Measurements from ENCODE around the gene FLT3.

Gene FLT3

GRCh38 chr13:27960362-27961226, 139.8 kb downstream of the FLT3 start:
- H3K4me1 Mint-ChIP-seq = peaks cover 16% of the 10 kb centered on the region
- peak; percentile 57 for ATAC-seq
- H3K27ac Mint-ChIP-seq = no peak overlapping the region
- H3K4me3 Mint-ChIP-seq = peak overlapping the region; percentile 48
- no peaks in the 10 kb centered on the region for H3K36me3 Mint-ChIP-seq
- H3K9me3 Mint-ChIP-seq = no peaks in the 10 kb centered on the region
- peaks cover 66% of the 10 kb centered on the region for H3K27me3 Mint-ChIP-seq

- no peak for ATAC-seq
- Mint-ChIP-seq H3K4me1 (peaks cover 16% of the 10 kb centered on the region), H3K27ac (no peak overlapping the region), H3K9me3 (no peaks in the 10 kb centered on the region), H3K27me3 (peaks cover 66% of the 10 kb centered on the region), H3K36me3 (no peaks in the 10 kb centered on the region), H3K4me3 (peak overlapping the region; percentile 48)
Measured at GRCh38 chr13:27959976-27960361, 140.4 kb downstream of the FLT3 start.

- H3K4me3 Mint-ChIP-seq = no peak overlapping the region
- peaks cover 31% of the 10 kb centered on the region for H3K4me1 Mint-ChIP-seq
- no peak overlapping the region for H3K27ac Mint-ChIP-seq
- peaks cover 61% of the 10 kb centered on the region for H3K27me3 Mint-ChIP-seq
- no peaks in the 10 kb centered on the region for H3K9me3 Mint-ChIP-seq
- ATAC-seq = no peak
- H3K36me3 Mint-ChIP-seq = no peaks in the 10 kb centered on the region
Measured at GRCh38 chr13:27956576-27957300, 143.6 kb downstream of the FLT3 start.

- Mint-ChIP-seq H3K9me3 (peaks cover under 1% of the 10 kb centered on the region), H3K4me1 (peaks cover 16% of the 10 kb centered on the region), H3K36me3 (no peaks in the 10 kb centered on the region), H3K27me3 (peaks cover 61% of the 10 kb centered on the region), H3K4me3 (no peak overlapping the region), H3K27ac (no peak overlapping the region)
- ATAC-seq = no peak
Measured at GRCh38 chr13:27955014-27955591, 145.3 kb downstream of the FLT3 start.

- Mint-ChIP-seq H3K36me3 (no peaks in the 10 kb centered on the region), H3K9me3 (peaks cover 4% of the 10 kb centered on the region), H3K27me3 (peaks cover 57% of the 10 kb centered on the region), H3K4me1 (peaks cover 15% of the 10 kb centered on the region), H3K4me3 (peak overlapping the region; percentile 76), H3K27ac (no peak overlapping the region)
- ATAC-seq = no peak
Measured at GRCh38 chr13:27954406-27954851, 145.9 kb downstream of the FLT3 start.

- H3K27me3 Mint-ChIP-seq = peaks cover 59% of the 10 kb centered on the region
- H3K4me1 Mint-ChIP-seq = peaks cover 15% of the 10 kb centered on the region
- peaks cover 4% of the 10 kb centered on the region for H3K9me3 Mint-ChIP-seq
- H3K36me3 Mint-ChIP-seq = no peaks in the 10 kb centered on the region
- H3K27ac Mint-ChIP-seq = no peak overlapping the region
- H3K4me3 Mint-ChIP-seq = peak overlapping the region; percentile 76
- ATAC-seq = peak; percentile 82
Measured at GRCh38 chr13:27953676-27954405, 146.5 kb downstream of the FLT3 start.

Data from stimulated activated memory B cell treated with anti-CD40 and anti-IgM and Interleukin-4, amounts not matched to agents 10 μg/mL and 1 μg/mL and 100 μg/mL, for 72 hours (primary cell).